GM10248 (cell line): ENCODE results near the gene LARGE1.

Experiments
- CTCF ChIA-PET: fragments of 300-600 bp; sonication (Branson Sonifier 250); formaldehyde crosslinking; extraction: SDS; loops from one replicate; lab custom pipeline; 2021; ENCODE audit warnings: antibody characterized with exemption; lab: Yijun Ruan, JAX
- POLR2A ChIA-PET: fragments of 350-650 bp; sonication (Branson Sonifier 250); formaldehyde crosslinking; extraction: SDS; loops from one replicate; lab custom pipeline; 2020; ENCODE audit warnings: antibody characterized with exemption; lab: Yijun Ruan, JAX
- DNase-seq: peaks from one replicate; pipeline ENCODE4 v3.0.0; 2012; ENCODE audit errors: extremely low spot score
- TF ChIP-seq, protein P1 (sequence below): IDR thresholded peaks from 2 replicates; pipeline ENCODE4 v1.5.1; 2012; ENCODE audit warnings: mild to moderate bottlenecking, low read depth; ENCODE audit errors: extremely low read depth, missing control alignments, control extremely low read depth

LARGE1 gene

GRCh38 chr22:33837826-33838225, 82.5 kb downstream of the LARGE1 start:
- TF ChIP-seq, protein P1, sequence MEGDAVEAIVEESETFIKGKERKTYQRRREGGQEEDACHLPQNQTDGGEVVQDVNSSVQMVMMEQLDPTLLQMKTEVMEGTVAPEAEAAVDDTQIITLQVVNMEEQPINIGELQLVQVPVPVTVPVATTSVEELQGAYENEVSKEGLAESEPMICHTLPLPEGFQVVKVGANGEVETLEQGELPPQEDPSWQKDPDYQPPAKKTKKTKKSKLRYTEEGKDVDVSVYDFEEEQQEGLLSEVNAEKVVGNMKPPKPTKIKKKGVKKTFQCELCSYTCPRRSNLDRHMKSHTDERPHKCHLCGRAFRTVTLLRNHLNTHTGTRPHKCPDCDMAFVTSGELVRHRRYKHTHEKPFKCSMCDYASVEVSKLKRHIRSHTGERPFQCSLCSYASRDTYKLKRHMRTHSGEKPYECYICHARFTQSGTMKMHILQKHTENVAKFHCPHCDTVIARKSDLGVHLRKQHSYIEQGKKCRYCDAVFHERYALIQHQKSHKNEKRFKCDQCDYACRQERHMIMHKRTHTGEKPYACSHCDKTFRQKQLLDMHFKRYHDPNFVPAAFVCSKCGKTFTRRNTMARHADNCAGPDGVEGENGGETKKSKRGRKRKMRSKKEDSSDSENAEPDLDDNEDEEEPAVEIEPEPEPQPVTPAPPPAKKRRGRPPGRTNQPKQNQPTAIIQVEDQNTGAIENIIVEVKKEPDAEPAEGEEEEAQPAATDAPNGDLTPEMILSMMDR, result no peak
- ChIA-PET CTCF (interaction anchor here (1.0 to 1.5 kb wide), 3 partner anchors 10 to 319 kb away, joined by 3 to 5 read pairs (median 4); no protein-coding TSS in a partner anchor), POLR2A (no interaction called here)
- DNase-seq, result no peak

DNA sequence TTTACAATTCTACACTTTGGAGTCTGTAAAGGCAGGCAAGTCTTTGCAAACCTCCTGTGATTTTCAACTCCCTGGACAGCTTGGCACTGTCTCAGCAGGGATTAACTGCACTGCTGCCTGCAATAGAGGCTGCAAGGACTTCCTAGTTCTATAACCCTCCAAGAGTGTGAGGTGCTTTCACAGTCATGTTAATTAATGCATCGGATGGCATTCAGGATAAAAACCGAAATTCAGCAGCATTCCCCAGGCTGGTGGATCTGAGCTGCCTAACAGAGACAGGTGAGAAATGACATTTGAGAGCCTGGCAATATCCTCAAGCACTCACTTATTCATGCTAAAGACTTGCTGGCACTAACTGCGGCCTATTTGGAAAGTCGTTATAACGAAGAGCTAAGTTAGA, 85.0 kb downstream of the LARGE1 start:
- TF ChIP-seq, protein P1, result no peak
- POLR2A ChIA-PET, result no interaction called here
- CTCF ChIA-PET, result interaction anchor here (1.3 to 2.7 kb wide), 5 partner anchors 9 to 29 kb away, joined by 3 to 6 read pairs (median 4); no protein-coding TSS in a partner anchor
- DNase-seq, result no peak

- ChIA-PET CTCF (interaction anchor here (0.8 to 1.7 kb wide), 4 partner anchors 9 to 21 kb away, joined by 3 to 6 read pairs (median 5); no protein-coding TSS in a partner anchor), POLR2A (no interaction called here)
- no peak for DNase-seq
- TF ChIP-seq, protein P1, result no peak
Measured at GRCh38 chr22:33832558-33833151, 87.6 kb downstream of the LARGE1 start.

DNA sequence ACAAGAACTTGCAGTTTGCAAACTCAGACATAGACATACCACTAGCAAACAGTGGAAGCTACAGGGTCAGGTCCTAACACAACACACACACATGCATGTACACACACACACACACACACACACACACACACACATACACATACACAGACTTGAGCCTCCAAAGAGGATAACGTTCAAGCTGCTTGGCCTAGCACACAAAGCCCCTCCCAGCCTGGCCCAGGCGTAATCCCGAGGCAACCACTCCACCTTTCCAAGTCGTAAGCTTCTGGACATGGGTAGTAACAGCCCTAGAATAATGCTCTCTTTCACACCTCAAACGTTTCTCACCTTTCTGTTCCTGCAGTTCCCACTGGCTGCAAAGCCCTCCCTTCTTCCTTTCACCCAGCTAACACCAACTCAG, 88.6 kb downstream of the LARGE1 start:
- TF ChIP-seq, protein P1, result no peak
- ChIA-PET POLR2A (no interaction called here), CTCF (interaction anchor here (1.1 to 1.7 kb wide), 3 partner anchors 10 to 22 kb away, joined by 4 to 6 read pairs (median 6); no protein-coding TSS in a partner anchor)
- DNase-seq, result no peak

GRCh38 chr22:33831207-33831606, 89.1 kb downstream of the LARGE1 start:
- ChIA-PET CTCF (interaction anchor here (1.1 to 1.7 kb wide), 3 partner anchors 9 to 13 kb away, joined by 4 to 6 read pairs (median 4); no protein-coding TSS in a partner anchor), POLR2A (no interaction called here)
- DNase-seq, result no peak

GRCh38 chr22:33829546-33830280, 90.6 kb downstream of the LARGE1 start:
- CTCF ChIA-PET, result interaction anchor here (1.1 to 1.4 kb wide), 2 partner anchors 8 to 11 kb away, joined by 4 read pairs; no protein-coding TSS in a partner anchor
- POLR2A ChIA-PET, result no interaction called here
- no peak for DNase-seq
- TF ChIP-seq, protein P1, result no peak

More at GRCh38 chr22:33831207-33831606, 89.1 kb downstream of the LARGE1 start:
- TF ChIP-seq, protein P1, result no peak
